Panc1 (cell line): Measurements from ENCODE around the gene MYO7B. TPM values are rescaled to one million over a fixed set of nuclear protein-coding genes. Genes with fewer than 3 reads are reported as not detected.

Experiments
- ATAC-seq: fragments of 200-7000 bp; cut with Tn5 transposase; 2 replicates; pipeline ENCODE4 v1.9.1; 2020; ENCODE audit warnings: mild to moderate bottlenecking, moderate library complexity
- BruUV-seq: library from RNA; stranded (reverse); fragments of 400-500 nt; replicated peaks from 2 replicates; lab custom pipeline; 2021; lab: Mats Ljungman, UMichigan
- CTCF ChIA-PET: fragments of 300-600 bp; sonication (Branson Sonifier 250); formaldehyde crosslinking; loops from one replicate; lab custom pipeline; 2022; ENCODE audit warnings: antibody characterized with exemption; lab: Charles Lee
- POLR2A ChIA-PET: fragments of 300-600 bp; sonication (Branson Sonifier 250); formaldehyde crosslinking; loops from one replicate; lab custom pipeline; 2022; ENCODE audit warnings: antibody characterized with exemption; lab: Charles Lee
- DNase-seq: peaks from one replicate; pipeline ENCODE4 v3.0.0-alpha.2; 2010; ENCODE audit warnings: low read depth, low spot score
- H3K27ac ChIP-seq: 2 replicates; pipeline ENCODE4 v1.5.1; 2011; ENCODE audit warnings: mild to moderate bottlenecking, low read length, inconsistent platforms
- H3K27me3 ChIP-seq: fragments of 200-500 bp; sonication (Bioruptor generic); 2 replicates; pipeline ENCODE4 v1.6.0; 2014; ENCODE audit warnings: low read length, inconsistent platforms; ENCODE audit not compliant: control insufficient read depth, insufficient read depth
- H3K36me3 ChIP-seq: fragments of 200-500 bp; sonication (Bioruptor generic); 2 replicates; pipeline ENCODE4 v1.5.1; 2014; ENCODE audit warnings: inconsistent platforms, mild to moderate bottlenecking, low read length, moderate library complexity; ENCODE audit not compliant: control insufficient read depth, insufficient read depth
- H3K4me1 ChIP-seq: 2 replicates; pipeline ENCODE4 v1.5.1; 2011; ENCODE audit warnings: inconsistent platforms, mild to moderate bottlenecking, low read length, moderate library complexity; ENCODE audit not compliant: control insufficient read depth, insufficient read depth
- H3K4me3 ChIP-seq, 2 experiments: 2 replicates each; pipeline ENCODE4 v1.5.1; 2011 to 2012; ENCODE audit warnings: low read depth in 2 of 2, low read length in 2 of 2, mild to moderate bottlenecking in 2 of 2, inconsistent platforms in 1 of 2, moderate library complexity in 1 of 2
- H3K9me3 ChIP-seq: fragments of 200-500 bp; sonication (Bioruptor generic); 2 replicates; pipeline ENCODE4 v1.5.1; 2014; ENCODE audit warnings: low read depth, mild to moderate bottlenecking, inconsistent platforms, low read length, moderate library complexity; ENCODE audit not compliant: control insufficient read depth, insufficient read depth
- CTCF ChIP-seq: fragments of 450-650 bp; IDR thresholded peaks from 2 replicates; pipeline ENCODE4 v1.5.1; 2017; ENCODE audit warnings: mild to moderate bottlenecking
- POLR2AphosphoS5 ChIP-seq: IDR thresholded peaks from 2 replicates; pipeline ENCODE4 v1.6.1; 2012; ENCODE audit warnings: mild to moderate bottlenecking, low read depth, low read length, moderate library complexity
- SIN3A ChIP-seq: IDR thresholded peaks from 2 replicates; pipeline ENCODE4 v1.6.1; 2012; ENCODE audit warnings: low read depth, mild to moderate bottlenecking, low read length, moderate library complexity, borderline replicate concordance; ENCODE audit not compliant: insufficient read depth
- TCF7L2 ChIP-seq: IDR thresholded peaks from 2 replicates; pipeline ENCODE4 v1.6.1; 2011; ENCODE audit warnings: mild to moderate bottlenecking, low read depth, low read length, inconsistent platforms
- in situ Hi-C: cut with HindIII; loops from 2 replicates; pipeline ENCODE4 v1.10.0; 2016; ENCODE audit warnings: low sequenced_read_pairs, low pct_unique_long_range_greater_than_20kb
- intact Hi-C: fragments of 100-400 bp; cut with micrococcal nuclease; formaldehyde crosslinking; loops from one replicate; pipeline ENCODE4 v1.10.0; 2022; ENCODE audit not compliant: unreplicated experiment
- total RNA-seq: library from RNA; stranded (reverse); gene quantifications from one replicate; pipeline ENCODE4 v1.2.1, GENCODE V29; 2021; ENCODE audit not compliant: unreplicated experiment
- TF ChIP-seq, protein P1 (sequence below), 2 experiments: IDR thresholded peaks; 2 replicates each; pipeline ENCODE4 v1.6.1; 2011 to 2012; ENCODE audit warnings: low read depth in 2 of 2, control low read depth in 1 of 2, low read length in 1 of 2, mild to moderate bottlenecking in 1 of 2, moderate library complexity in 1 of 2; ENCODE audit not compliant: insufficient read depth in 1 of 2

The MYO7B gene
- total RNA-seq, 1 experiment from 2014 or later = 0.15 TPM

GRCh38 chr2:127563458-127564428 lies 28.3 kb downstream of the MYO7B start:
- ChIA-PET CTCF (no interaction called here), POLR2A (no interaction called here)
- Histone ChIP-seq H3K36me3 (no peaks in the 10 kb centered on the region), H3K27ac (no peak overlapping the region), H3K4me3 (no peak overlapping the region), H3K4me1 (no peaks in the 10 kb centered on the region), H3K27me3 (no peaks in the 10 kb centered on the region), H3K9me3 (no peaks in the 10 kb centered on the region)
- BruUV-seq = no TSS peak
- intact Hi-C loops = no loop called here
- in situ Hi-C loops = no loop called here
- no peak for ATAC-seq
- no peak for DNase-seq
- TF ChIP-seq CTCF = no peak
- TF ChIP-seq TCF7L2 = no peak

DNA sequence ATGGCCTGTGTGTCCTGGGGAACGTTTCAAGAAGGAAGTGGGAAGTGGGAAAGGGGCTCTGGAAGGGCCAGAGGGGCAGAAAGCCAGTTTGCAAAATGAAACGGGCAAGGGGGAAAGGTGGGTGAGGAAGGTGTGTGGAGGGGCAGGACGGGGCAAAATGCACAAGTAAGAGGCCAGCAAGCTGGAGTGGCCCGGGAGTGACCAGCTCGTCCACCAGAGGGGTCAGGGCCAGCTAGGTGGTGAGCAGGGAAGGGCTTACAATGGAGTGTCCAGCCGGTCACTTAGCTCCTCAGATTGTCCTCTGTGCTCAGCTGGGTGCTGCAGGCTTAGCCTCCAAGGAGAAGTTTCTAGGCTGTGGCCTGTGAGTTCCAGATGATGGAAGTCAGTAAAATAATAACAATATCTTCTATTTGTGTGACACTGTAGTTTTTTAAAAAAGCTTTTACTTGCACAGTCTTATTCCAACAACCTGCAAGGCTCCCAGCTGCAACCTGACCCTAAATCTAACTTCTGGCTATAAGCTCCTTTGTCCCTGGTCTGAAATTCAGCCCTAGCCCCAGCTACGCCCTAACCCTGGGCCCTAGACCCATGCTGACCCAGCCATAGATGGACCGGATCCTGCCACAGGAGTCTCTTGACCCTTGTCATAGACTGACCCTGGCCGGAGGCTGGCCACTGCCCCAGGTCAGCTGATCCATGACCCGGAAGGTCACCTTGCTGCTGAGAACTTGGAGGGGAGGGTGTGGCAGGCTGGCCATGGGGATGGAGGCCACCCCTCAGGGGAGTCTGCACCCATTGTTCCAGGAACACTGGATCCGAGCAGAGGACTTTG lies 29.2 kb downstream of the MYO7B start:
- Histone ChIP-seq H3K36me3 (no peaks in the 10 kb centered on the region), H3K4me1 (no peaks in the 10 kb centered on the region), H3K9me3 (no peaks in the 10 kb centered on the region), H3K27ac (no peak overlapping the region), H3K4me3 (no peak overlapping the region), H3K27me3 (no peaks in the 10 kb centered on the region)
- in situ Hi-C loops = no loop called here
- ATAC-seq (no peak), DNase-seq (no peak)
- ChIA-PET CTCF (interaction anchor here (0.6 kb wide), 1 partner anchor 27 kb away, joined by 4 read pairs; no protein-coding TSS in a partner anchor), POLR2A (no interaction called here)
- BruUV-seq = no TSS peak
- intact Hi-C loops = no loop called here
- TF ChIP-seq POLR2AphosphoS5 (no peak), SIN3A (no peak), TCF7L2 (no peak), CTCF (no peak)
- TF ChIP-seq, protein P1, sequence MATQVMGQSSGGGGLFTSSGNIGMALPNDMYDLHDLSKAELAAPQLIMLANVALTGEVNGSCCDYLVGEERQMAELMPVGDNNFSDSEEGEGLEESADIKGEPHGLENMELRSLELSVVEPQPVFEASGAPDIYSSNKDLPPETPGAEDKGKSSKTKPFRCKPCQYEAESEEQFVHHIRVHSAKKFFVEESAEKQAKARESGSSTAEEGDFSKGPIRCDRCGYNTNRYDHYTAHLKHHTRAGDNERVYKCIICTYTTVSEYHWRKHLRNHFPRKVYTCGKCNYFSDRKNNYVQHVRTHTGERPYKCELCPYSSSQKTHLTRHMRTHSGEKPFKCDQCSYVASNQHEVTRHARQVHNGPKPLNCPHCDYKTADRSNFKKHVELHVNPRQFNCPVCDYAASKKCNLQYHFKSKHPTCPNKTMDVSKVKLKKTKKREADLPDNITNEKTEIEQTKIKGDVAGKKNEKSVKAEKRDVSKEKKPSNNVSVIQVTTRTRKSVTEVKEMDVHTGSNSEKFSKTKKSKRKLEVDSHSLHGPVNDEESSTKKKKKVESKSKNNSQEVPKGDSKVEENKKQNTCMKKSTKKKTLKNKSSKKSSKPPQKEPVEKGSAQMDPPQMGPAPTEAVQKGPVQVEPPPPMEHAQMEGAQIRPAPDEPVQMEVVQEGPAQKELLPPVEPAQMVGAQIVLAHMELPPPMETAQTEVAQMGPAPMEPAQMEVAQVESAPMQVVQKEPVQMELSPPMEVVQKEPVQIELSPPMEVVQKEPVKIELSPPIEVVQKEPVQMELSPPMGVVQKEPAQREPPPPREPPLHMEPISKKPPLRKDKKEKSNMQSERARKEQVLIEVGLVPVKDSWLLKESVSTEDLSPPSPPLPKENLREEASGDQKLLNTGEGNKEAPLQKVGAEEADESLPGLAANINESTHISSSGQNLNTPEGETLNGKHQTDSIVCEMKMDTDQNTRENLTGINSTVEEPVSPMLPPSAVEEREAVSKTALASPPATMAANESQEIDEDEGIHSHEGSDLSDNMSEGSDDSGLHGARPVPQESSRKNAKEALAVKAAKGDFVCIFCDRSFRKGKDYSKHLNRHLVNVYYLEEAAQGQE (IDR thresholded peaks at IDR 0.05; ENCODE audit: insufficient read depth in 1 of 2, low read depth in 2 of 2, low read length in 1 of 2) = no peak
